Type B pancreatic cell (in vitro differentiated cells): Measurements from ENCODE around the gene CCDC116. TPM values are rescaled to one million over a fixed set of nuclear protein-coding genes. Genes with fewer than 3 reads are reported as not detected.
"Not testable (repeated sequence)": the region's sequence is repeated elsewhere in the genome, so short reads cannot be mapped to it uniquely, and the experiment has no call there.

Source experiments
- DNase-seq: peaks from one replicate; pipeline ENCODE4 v3.0.0; 2021; ENCODE audit warnings: mixed read lengths; ENCODE audit not compliant: unreplicated experiment; ENCODE audit errors: extremely low spot score
- H3K27ac Mint-ChIP-seq: 2 replicates; pipeline ENCODE4 v1.8.0; 2021; ENCODE audit warnings: mild to moderate bottlenecking, mixed read lengths
- H3K27me3 Mint-ChIP-seq: 2 replicates; pipeline ENCODE4 v1.8.0; 2021; ENCODE audit warnings: mixed read lengths
- H3K36me3 Mint-ChIP-seq: 2 replicates; pipeline ENCODE4 v1.8.0; 2021; ENCODE audit warnings: mixed read lengths
- H3K4me1 Mint-ChIP-seq: one replicate; pipeline ENCODE4 v1.8.0; 2021; ENCODE audit warnings: mixed read lengths; ENCODE audit not compliant: unreplicated experiment
- H3K4me3 Mint-ChIP-seq: 2 replicates; pipeline ENCODE4 v1.8.0; 2021; ENCODE audit warnings: mild to moderate bottlenecking, mixed read lengths
- H3K9me3 Mint-ChIP-seq: 2 replicates; pipeline ENCODE4 v1.8.0; 2021; ENCODE audit warnings: mixed read lengths
- CTCF ChIP-seq: fragments of 200-600 bp; sonication (generic); conservative IDR thresholded peaks from 2 replicates; pipeline ENCODE4 v1.5.0; 2021; ENCODE audit warnings: antibody characterized with exemption, mild to moderate bottlenecking
- total RNA-seq: library from RNA; stranded (reverse); gene quantifications from 2 replicates; pipeline ENCODE4 v1.2.1, GENCODE V29; 2021; ENCODE audit warnings: low replicate concordance

The CCDC116 gene
- total RNA-seq, 1 donor from 2014 or later = 0.87 TPM

GRCh38 chr22:21613553-21614233, 18.9 kb upstream of the CCDC116 start:
- Mint-ChIP-seq H3K36me3 (peaks cover 33% of the 10 kb centered on the region), H3K9me3 (no peaks in the 10 kb centered on the region), H3K27me3 (no peaks in the 10 kb centered on the region), H3K4me3 (no peak overlapping the region), H3K27ac (no peak overlapping the region), H3K4me1 (peaks cover 11% of the 10 kb centered on the region)
- TF ChIP-seq CTCF = no peak
- no peak for DNase-seq

GRCh38 chr22:21615731-21616130, 16.8 kb upstream of the CCDC116 start:
- DNase-seq = no peak
- Mint-ChIP-seq H3K27me3 (no peaks in the 10 kb centered on the region), H3K36me3 (peaks cover 31% of the 10 kb centered on the region), H3K4me3 (no peak overlapping the region), H3K4me1 (peaks cover 16% of the 10 kb centered on the region), H3K27ac (peak overlapping the region; percentile 17), H3K9me3 (no peaks in the 10 kb centered on the region)
- no peak for TF ChIP-seq CTCF

GRCh38 chr22:21617337-21617736, 15.2 kb upstream of the CCDC116 start:
- not testable (repeated sequence) for H3K4me3 Mint-ChIP-seq, H3K27ac Mint-ChIP-seq, H3K27me3 Mint-ChIP-seq, H3K9me3 Mint-ChIP-seq, DNase-seq
- H3K4me1 Mint-ChIP-seq = peaks cover 23% of the 10 kb centered on the region
- H3K36me3 Mint-ChIP-seq = peaks cover 23% of the 10 kb centered on the region

GRCh38 chr22:21621025-21621424, 11.5 kb upstream of the CCDC116 start:
- DNase-seq = no peak
- no peaks in the 10 kb centered on the region for H3K9me3 Mint-ChIP-seq
- H3K4me3 Mint-ChIP-seq = no peak overlapping the region
- no peaks in the 10 kb centered on the region for H3K27me3 Mint-ChIP-seq
- peaks cover 31% of the 10 kb centered on the region for H3K4me1 Mint-ChIP-seq
- no peak for TF ChIP-seq CTCF
- H3K27ac Mint-ChIP-seq = no peak overlapping the region
- peaks cover 10% of the 10 kb centered on the region for H3K36me3 Mint-ChIP-seq

GRCh38 chr22:21622011-21622918, 10.3 kb upstream of the CCDC116 start:
- no peak for DNase-seq
- TF ChIP-seq CTCF = no peak
- Mint-ChIP-seq H3K27ac (peak overlapping the region; percentile 42), H3K36me3 (peaks cover 8% of the 10 kb centered on the region), H3K4me3 (no peak overlapping the region), H3K9me3 (no peaks in the 10 kb centered on the region), H3K27me3 (no peaks in the 10 kb centered on the region), H3K4me1 (peaks cover 38% of the 10 kb centered on the region)
